ENCODE measurements around the gene RRN3.
"Not testable (repeated sequence)": the region's sequence is repeated elsewhere in the genome, so short reads cannot be mapped to it uniquely, and the experiment has no call there.

- not testable (repeated sequence) for TF ChIP-seq POLR2A, CTCF (IDR thresholded peaks at IDR 0.05)
Measured at GRCh38 chr16:15021429-15021828, 72.6 kb downstream of the RRN3 start.

All from esophagus squamous epithelium (tissue), 4 donors.